ENCODE data around the gene INSIG2. TPM values are rescaled to one million over a fixed set of nuclear protein-coding genes. Genes with fewer than 3 reads are reported as not detected.

The INSIG2 gene
- polyA plus RNA-seq, 1 donor (not counting 4 experiments of a cell fraction or from before 2014, with no cell fraction given), result 28.6 TPM

DNA sequence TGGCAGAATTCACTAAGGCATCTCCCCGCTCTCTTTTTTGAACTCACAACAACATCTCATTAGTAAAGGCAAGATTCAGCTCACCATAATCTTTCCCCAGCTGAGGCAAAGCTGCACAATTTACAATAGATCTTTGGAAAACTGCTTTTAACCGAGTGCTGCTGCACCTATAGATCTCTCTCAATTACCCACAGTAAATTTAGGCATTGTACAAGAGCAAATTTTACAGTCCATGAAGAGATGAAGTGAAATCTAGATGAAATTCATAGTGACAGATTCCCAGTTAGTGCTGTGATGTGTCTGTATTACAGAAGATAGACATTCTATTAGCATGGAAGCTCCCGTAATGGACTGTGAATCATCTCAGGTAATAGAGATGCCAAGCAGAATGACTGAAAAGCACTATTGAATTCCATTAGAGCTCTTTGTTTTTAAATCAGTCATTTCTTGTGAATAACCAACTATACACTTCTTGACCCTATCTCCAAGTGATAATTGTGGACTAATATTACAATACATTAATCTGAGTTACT is 36.4 kb upstream of the INSIG2 start:
- FAIRE-seq (peak; percentile 63), DNase-seq (ENCODE audit: low read depth, low spot score) (no peak)
- Histone ChIP-seq H3K27me3 (ENCODE audit: control insufficient read depth, extremely low read depth, insufficient read depth, low read length) (no peaks in the 10 kb centered on the region), H3K79me2 (ENCODE audit: control insufficient read depth, insufficient read depth, low read length) (no peaks in the 10 kb centered on the region), H3K36me3 (ENCODE audit: control insufficient read depth in 2 of 2, extremely low read depth in 1 of 2, insufficient read depth in 2 of 2, low read length in 2 of 2) (no peaks in the 10 kb centered on the region), H2AFZ (ENCODE audit: control insufficient read depth, low read length) (no peak overlapping the region), H3K9me3 (ENCODE audit: control insufficient read depth, low read depth, low read length) (no peaks in the 10 kb centered on the region), H3K9ac (ENCODE audit: control insufficient read depth, extremely low read depth, insufficient read depth, low read length) (no peak overlapping the region), H4K20me1 (ENCODE audit: control insufficient read depth, extremely low read depth, insufficient read depth, low read length) (no peaks in the 10 kb centered on the region), H3K9me1 (ENCODE audit: control insufficient read depth, extremely low read depth, insufficient read depth, low read length) (no peaks in the 10 kb centered on the region), H3K4me2 (ENCODE audit: control insufficient read depth, extremely low read depth, insufficient read depth, low read depth, low read length) (no peak overlapping the region), H3K4me3 (ENCODE audit: control insufficient read depth in 2 of 3, extremely low read depth in 1 of 3, insufficient read depth in 2 of 3, low read depth in 1 of 3, low read length in 3 of 3) (no peak overlapping the region), H3K4me1 (ENCODE audit: control insufficient read depth, extremely low read depth, insufficient read depth, low read length) (peaks cover 9% of the 10 kb centered on the region), H3K27ac (ENCODE audit: control insufficient read depth, insufficient read depth, low read length) (no peak overlapping the region)
- TF ChIP-seq EZH2 (IDR thresholded peaks at IDR 0.05; ENCODE audit: low read length), result no peak
- no peak for TF ChIP-seq CTCF (optimal IDR thresholded peaks at IDR 0.05 in 1 of 3, IDR thresholded peaks at IDR 0.05 in 1 of 3, conservative IDR thresholded peaks at IDR 0.05 in 1 of 3; ENCODE audit: extremely low read depth in 1 of 3, insufficient read depth in 2 of 3, low read length in 3 of 3)
- dilution Hi-C loops (cut with MboI; ENCODE audit: extremely low pct_ligation_motif_present, low sequenced_read_pairs), result no loop called here

DNA sequence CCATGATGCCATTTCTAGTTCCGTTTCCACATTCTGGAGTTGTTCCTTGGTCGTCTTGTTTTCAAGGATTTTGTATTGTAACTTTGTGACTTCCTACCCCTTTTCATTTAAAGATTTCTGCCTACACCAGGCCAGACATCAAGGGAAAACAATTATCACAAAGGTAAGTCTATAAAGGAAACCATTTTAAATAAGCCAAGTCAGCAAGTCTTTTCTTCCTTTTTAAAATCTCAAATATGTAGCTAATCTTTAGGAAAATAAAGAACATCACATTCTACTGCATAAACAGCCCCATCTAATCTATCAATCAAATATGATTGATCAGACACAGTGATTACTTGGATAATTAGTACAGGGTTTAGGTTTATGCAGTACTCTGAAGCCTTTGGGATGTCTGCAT is 35.8 kb upstream of the INSIG2 start:
- Histone ChIP-seq H2AFZ (ENCODE audit: control insufficient read depth, low read length) (no peak overlapping the region), H3K9ac (ENCODE audit: control insufficient read depth, extremely low read depth, insufficient read depth, low read length) (no peak overlapping the region), H3K4me2 (ENCODE audit: control insufficient read depth, extremely low read depth, insufficient read depth, low read depth, low read length) (no peak overlapping the region), H3K4me3 (ENCODE audit: control insufficient read depth in 2 of 3, extremely low read depth in 1 of 3, insufficient read depth in 2 of 3, low read depth in 1 of 3, low read length in 3 of 3) (no peak overlapping the region), H4K20me1 (ENCODE audit: control insufficient read depth, extremely low read depth, insufficient read depth, low read length) (no peaks in the 10 kb centered on the region), H3K9me3 (ENCODE audit: control insufficient read depth, low read depth, low read length) (no peaks in the 10 kb centered on the region), H3K9me1 (ENCODE audit: control insufficient read depth, extremely low read depth, insufficient read depth, low read length) (no peaks in the 10 kb centered on the region), H3K79me2 (ENCODE audit: control insufficient read depth, insufficient read depth, low read length) (no peaks in the 10 kb centered on the region), H3K36me3 (ENCODE audit: control insufficient read depth in 2 of 2, extremely low read depth in 1 of 2, insufficient read depth in 2 of 2, low read length in 2 of 2) (no peaks in the 10 kb centered on the region), H3K4me1 (ENCODE audit: control insufficient read depth, extremely low read depth, insufficient read depth, low read length) (peaks cover 9% of the 10 kb centered on the region), H3K27me3 (ENCODE audit: control insufficient read depth, extremely low read depth, insufficient read depth, low read length) (no peaks in the 10 kb centered on the region), H3K27ac (ENCODE audit: control insufficient read depth, insufficient read depth, low read length) (no peak overlapping the region)
- FAIRE-seq (no peak), DNase-seq (ENCODE audit: low read depth, low spot score) (no peak)
- dilution Hi-C loops (cut with MboI; ENCODE audit: extremely low pct_ligation_motif_present, low sequenced_read_pairs), result no loop called here
- TF ChIP-seq EZH2 (IDR thresholded peaks at IDR 0.05; ENCODE audit: low read length) (no peak), CTCF (optimal IDR thresholded peaks at IDR 0.05 in 1 of 3, IDR thresholded peaks at IDR 0.05 in 1 of 3, conservative IDR thresholded peaks at IDR 0.05 in 1 of 3; ENCODE audit: extremely low read depth in 1 of 3, insufficient read depth in 2 of 3, low read length in 3 of 3) (no peak)
